ENCODE results near the gene AIRE. TPM values are rescaled to one million over a fixed set of nuclear protein-coding genes. Genes with fewer than 3 reads are reported as not detected.
"Not testable (repeated sequence)": the region's sequence is repeated elsewhere in the genome, so short reads cannot be mapped to it uniquely, and the experiment has no call there.

The AIRE gene
- total RNA-seq (0.04 TPM), polyA plus RNA-seq (ENCODE audit: insufficient read depth in 1 of 8, insufficient read length in 8 of 8, low replicate concordance in 1 of 8) (under 1 TPM in 7 of 8 donors, not detected in 1; 0.04 to 0.72 (median 0.12) TPM)
- long read RNA-seq, donor 1 = 0 reads
- long read RNA-seq, donor 2 = 0 reads
- long read RNA-seq, donor 3 = 0 reads
- long read RNA-seq, donor 4 = 0 reads
- long read RNA-seq, donor 5 = 0 reads
- long read RNA-seq, donor 6 = 0 reads
- long read RNA-seq, donor 7 = 0 reads
- long read RNA-seq, donor 8 = 0 reads
- long read RNA-seq, donor 9 = 0 reads
- long read RNA-seq, donor 10 = 0 reads
- long read RNA-seq, donor 11 = 0 reads

DNA sequence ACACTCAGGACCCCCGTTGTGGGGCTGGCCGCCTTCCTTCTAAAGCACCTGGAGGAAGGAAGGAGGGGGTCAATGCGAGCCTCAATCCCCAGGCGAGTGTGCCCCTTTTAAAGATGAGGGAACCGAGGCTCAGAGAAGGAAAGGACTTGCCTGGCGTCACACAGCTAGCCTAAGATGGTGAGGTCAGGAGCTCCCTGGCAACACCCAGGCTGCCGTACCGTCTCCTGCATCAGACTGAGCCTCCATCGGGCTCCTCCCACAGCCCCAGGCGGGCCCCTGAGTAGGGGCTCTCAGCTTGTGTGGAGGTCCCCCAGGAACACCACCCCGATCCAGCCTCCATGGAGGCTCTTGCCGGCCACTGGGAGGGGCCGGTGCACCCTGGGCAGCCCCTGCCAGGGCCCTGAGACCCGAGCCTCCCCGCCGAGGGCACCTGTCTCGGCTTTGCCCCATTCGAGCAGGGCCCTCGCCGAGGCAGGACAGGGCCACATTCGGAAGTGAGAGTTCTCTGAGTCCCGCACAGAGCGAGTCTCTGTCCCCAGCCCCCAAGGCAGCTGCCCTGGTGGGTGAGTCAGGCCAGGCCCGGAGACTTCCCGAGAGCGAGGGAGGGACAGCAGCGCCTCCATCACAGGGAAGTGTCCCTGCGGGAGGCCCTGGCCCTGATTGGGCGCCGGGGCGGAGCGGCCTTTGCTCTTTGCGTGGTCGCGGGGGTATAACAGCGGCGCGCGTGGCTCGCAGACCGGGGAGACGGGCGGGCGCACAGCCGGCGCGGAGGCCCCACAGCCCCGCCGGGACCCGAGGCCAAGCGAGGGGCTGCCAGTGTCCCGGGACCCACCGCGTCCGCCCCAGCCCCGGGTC, at the start of gene AIRE:
TSS of gene AIRE (plus strand) at position 739 of the 855 bp plus-strand sequence. CDS start 131 bp downstream, outside the sequence.
- peaks cover 15% of the 10 kb centered on the region for H3K4me1 ChIP-seq (ENCODE audit: control insufficient read depth, insufficient read depth, low read length)
- no peaks in the 10 kb centered on the region for H3K9me3 ChIP-seq (replicated peaks; ENCODE audit: control insufficient read depth, low read depth, low read length)
- H3K27ac ChIP-seq (ENCODE audit: low read length) = no peak within 1 kb of the TSS
- peaks cover 29% of the 10 kb centered on the region for H3K27me3 ChIP-seq (ENCODE audit: control insufficient read depth, insufficient read depth, low read length)
- 20% methylated on average over 55 of the region's 56 CpGs for WGBS (ENCODE audit: insufficient coverage)
- no peaks in the 10 kb centered on the region for H3K36me3 ChIP-seq (ENCODE audit: control insufficient read depth, insufficient read depth, low read length)
- H3K4me3 ChIP-seq (ENCODE audit: low read length) = no peak within 1 kb of the TSS
- no peak for DNase-seq

GRCh38 chr21:44240353-44240752, 45.3 kb upstream of the AIRE start:
- H3K4me3 ChIP-seq (ENCODE audit: low read length); H3K36me3 ChIP-seq (ENCODE audit: control insufficient read depth, insufficient read depth, low read length): not testable (repeated sequence)
- no CpG with 5 or more reads among the region's 46 CpGs for WGBS (ENCODE audit: insufficient coverage)

GRCh38 chr21:44240842-44241241, 44.8 kb upstream of the AIRE start, which contains the start of gene ICOSLG:
Gene ICOSLG (minus strand): TSS chr21:44240943. CDS start chr21:44240817, 126 bp downstream.
- not testable (repeated sequence) for H3K27ac ChIP-seq (ENCODE audit: low read length); DNase-seq; H3K27me3 ChIP-seq (ENCODE audit: control insufficient read depth, insufficient read depth, low read length); H3K9me3 ChIP-seq (replicated peaks; ENCODE audit: control insufficient read depth, low read depth, low read length); H3K36me3 ChIP-seq (ENCODE audit: control insufficient read depth, insufficient read depth, low read length); H3K4me1 ChIP-seq (ENCODE audit: control insufficient read depth, insufficient read depth, low read length); H3K4me3 ChIP-seq (ENCODE audit: low read length)
- no CpG with 5 or more reads among the region's 53 CpGs for WGBS (ENCODE audit: insufficient coverage)

More at GRCh38 chr21:44240353-44240752, 45.3 kb upstream of the AIRE start:
- not testable (repeated sequence) for H3K27ac ChIP-seq (ENCODE audit: low read length); H3K4me1 ChIP-seq (ENCODE audit: control insufficient read depth, insufficient read depth, low read length); DNase-seq; H3K9me3 ChIP-seq (replicated peaks; ENCODE audit: control insufficient read depth, low read depth, low read length); H3K27me3 ChIP-seq (ENCODE audit: control insufficient read depth, insufficient read depth, low read length)

- H3K36me3 ChIP-seq (ENCODE audit: control insufficient read depth, insufficient read depth, low read length); H3K27ac ChIP-seq (ENCODE audit: low read length); H3K9me3 ChIP-seq (replicated peaks; ENCODE audit: control insufficient read depth, low read depth, low read length); H3K4me3 ChIP-seq (ENCODE audit: low read length); DNase-seq; H3K4me1 ChIP-seq (ENCODE audit: control insufficient read depth, insufficient read depth, low read length); H3K27me3 ChIP-seq (ENCODE audit: control insufficient read depth, insufficient read depth, low read length): not testable (repeated sequence)
- no CpG with 5 or more reads among the region's 27 CpGs for WGBS (ENCODE audit: insufficient coverage)
Measured at GRCh38 chr21:44241281-44241680, 44.4 kb upstream of the AIRE start.

- H3K4me3 ChIP-seq (ENCODE audit: low read length); H3K27ac ChIP-seq (ENCODE audit: low read length); DNase-seq; H3K36me3 ChIP-seq (ENCODE audit: control insufficient read depth, insufficient read depth, low read length); H3K4me1 ChIP-seq (ENCODE audit: control insufficient read depth, insufficient read depth, low read length); H3K9me3 ChIP-seq (replicated peaks; ENCODE audit: control insufficient read depth, low read depth, low read length); H3K27me3 ChIP-seq (ENCODE audit: control insufficient read depth, insufficient read depth, low read length): not testable (repeated sequence)
- no CpG with 5 or more reads among the region's 15 CpGs for WGBS (ENCODE audit: insufficient coverage)
Measured at GRCh38 chr21:44243980-44244379, 41.7 kb upstream of the AIRE start.

- H3K9me3 ChIP-seq (replicated peaks; ENCODE audit: control insufficient read depth, low read depth, low read length); H3K36me3 ChIP-seq (ENCODE audit: control insufficient read depth, insufficient read depth, low read length): not testable (repeated sequence)
- no CpG with 5 or more reads among the region's 17 CpGs for WGBS (ENCODE audit: insufficient coverage)
Measured at GRCh38 chr21:44247904-44248303, 37.8 kb upstream of the AIRE start.

DNA sequence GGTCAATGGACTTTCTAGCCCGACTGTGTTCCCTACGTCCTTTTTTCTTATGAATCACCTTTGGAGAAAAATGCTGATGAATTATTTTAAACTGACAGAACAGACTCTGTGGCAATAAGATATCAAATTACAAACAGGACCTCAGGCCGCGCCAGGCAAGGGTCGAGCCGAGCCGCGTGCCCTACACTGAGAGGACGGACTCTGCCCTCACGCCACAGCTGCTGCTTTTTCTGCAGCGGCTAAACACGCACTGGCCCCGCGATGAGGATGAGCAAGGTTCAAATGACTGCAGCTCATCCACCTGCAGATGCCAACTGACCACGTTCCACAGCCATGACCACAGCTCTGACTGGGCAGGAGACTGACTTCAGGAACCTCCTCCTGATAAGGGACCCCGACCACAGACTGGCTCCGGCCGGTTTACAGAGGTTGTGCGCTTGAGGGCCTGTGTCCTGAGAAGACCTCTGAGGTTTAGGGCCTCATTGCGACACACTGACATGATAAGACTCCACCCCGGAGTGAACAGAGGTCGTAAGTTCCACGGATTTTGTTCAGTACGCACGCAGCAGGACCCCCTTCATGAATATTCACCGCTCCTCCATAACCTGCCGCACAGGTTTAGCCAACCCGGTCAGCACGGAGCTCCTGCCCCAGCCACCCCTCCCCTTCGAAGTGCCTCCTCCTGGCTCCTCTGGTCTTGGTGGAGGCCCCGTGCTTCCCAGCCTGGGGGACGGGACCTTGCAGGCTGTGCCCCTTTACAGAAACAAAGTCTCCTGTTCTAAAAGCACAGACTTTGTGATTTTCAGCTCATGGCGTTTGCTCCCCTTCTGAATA, 36.3 kb upstream of the AIRE start:
- no CpG with 5 or more reads among the region's 33 CpGs for WGBS (ENCODE audit: insufficient coverage)
- H3K27me3 ChIP-seq (ENCODE audit: control insufficient read depth, insufficient read depth, low read length); H3K4me1 ChIP-seq (ENCODE audit: control insufficient read depth, insufficient read depth, low read length); DNase-seq; H3K4me3 ChIP-seq (ENCODE audit: low read length); H3K27ac ChIP-seq (ENCODE audit: low read length); H3K9me3 ChIP-seq (replicated peaks; ENCODE audit: control insufficient read depth, low read depth, low read length); H3K36me3 ChIP-seq (ENCODE audit: control insufficient read depth, insufficient read depth, low read length): not testable (repeated sequence)

More at GRCh38 chr21:44247904-44248303, 37.8 kb upstream of the AIRE start:
- H3K4me1 ChIP-seq (ENCODE audit: control insufficient read depth, insufficient read depth, low read length); H3K4me3 ChIP-seq (ENCODE audit: low read length); H3K27ac ChIP-seq (ENCODE audit: low read length); DNase-seq; H3K27me3 ChIP-seq (ENCODE audit: control insufficient read depth, insufficient read depth, low read length): not testable (repeated sequence)

- H3K27me3 ChIP-seq (ENCODE audit: control insufficient read depth, insufficient read depth, low read length) = peaks cover 7% of the 10 kb centered on the region
- 71% methylated on average over 26 of the region's 29 CpGs for WGBS (ENCODE audit: insufficient coverage)
- no peaks in the 10 kb centered on the region for H3K36me3 ChIP-seq (ENCODE audit: control insufficient read depth, insufficient read depth, low read length)
- no peak overlapping the region for H3K4me3 ChIP-seq (ENCODE audit: low read length)
- H3K9me3 ChIP-seq (replicated peaks; ENCODE audit: control insufficient read depth, low read depth, low read length) = no peaks in the 10 kb centered on the region
- no peaks in the 10 kb centered on the region for H3K4me1 ChIP-seq (ENCODE audit: control insufficient read depth, insufficient read depth, low read length)
- H3K27ac ChIP-seq (ENCODE audit: low read length) = no peak overlapping the region
- DNase-seq = no peak
Measured at GRCh38 chr21:44253832-44254710, 31.6 kb upstream of the AIRE start.

GRCh38 chr21:44255511-44255981, 30.1 kb upstream of the AIRE start:
- 48% methylated on average over 10 of the region's 11 CpGs for WGBS (ENCODE audit: insufficient coverage)

More at GRCh38 chr21:44255511-44255981, 30.1 kb upstream of the AIRE start:
- Histone ChIP-seq H3K27ac (ENCODE audit: low read length) (no peak overlapping the region), H3K27me3 (ENCODE audit: control insufficient read depth, insufficient read depth, low read length) (peaks cover 11% of the 10 kb centered on the region), H3K9me3 (replicated peaks; ENCODE audit: control insufficient read depth, low read depth, low read length) (no peaks in the 10 kb centered on the region), H3K36me3 (ENCODE audit: control insufficient read depth, insufficient read depth, low read length) (no peaks in the 10 kb centered on the region), H3K4me3 (ENCODE audit: low read length) (no peak overlapping the region), H3K4me1 (ENCODE audit: control insufficient read depth, insufficient read depth, low read length) (no peaks in the 10 kb centered on the region)
- peak; percentile 71 for DNase-seq
